Measurements from ENCODE around the gene RBM28.
"Not testable (repeated sequence)": the region's sequence is repeated elsewhere in the genome, so short reads cannot be mapped to it uniquely, and the experiment has no call there.

The RBM28 gene

DNA sequence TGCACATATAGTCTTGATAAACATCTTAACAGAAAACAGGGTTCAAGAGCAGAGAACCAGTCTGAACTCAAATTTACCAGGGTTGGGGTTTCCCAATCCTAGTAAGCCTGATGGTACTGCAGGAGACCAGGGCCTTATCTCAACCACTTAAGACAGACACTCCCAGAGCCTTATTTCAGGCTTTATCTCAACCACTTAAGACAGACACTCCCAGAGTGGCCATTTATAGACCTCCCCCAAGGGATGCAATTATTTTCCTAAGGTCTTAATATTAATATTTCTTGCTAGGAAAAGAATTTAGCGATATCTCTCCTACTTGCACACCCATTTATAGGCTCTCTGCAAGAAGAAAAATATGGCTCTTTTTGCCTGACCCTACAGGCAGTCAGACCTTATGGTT, 63.3 kb downstream of the RBM28 start:
- DNase-seq = not testable (repeated sequence)

DNA sequence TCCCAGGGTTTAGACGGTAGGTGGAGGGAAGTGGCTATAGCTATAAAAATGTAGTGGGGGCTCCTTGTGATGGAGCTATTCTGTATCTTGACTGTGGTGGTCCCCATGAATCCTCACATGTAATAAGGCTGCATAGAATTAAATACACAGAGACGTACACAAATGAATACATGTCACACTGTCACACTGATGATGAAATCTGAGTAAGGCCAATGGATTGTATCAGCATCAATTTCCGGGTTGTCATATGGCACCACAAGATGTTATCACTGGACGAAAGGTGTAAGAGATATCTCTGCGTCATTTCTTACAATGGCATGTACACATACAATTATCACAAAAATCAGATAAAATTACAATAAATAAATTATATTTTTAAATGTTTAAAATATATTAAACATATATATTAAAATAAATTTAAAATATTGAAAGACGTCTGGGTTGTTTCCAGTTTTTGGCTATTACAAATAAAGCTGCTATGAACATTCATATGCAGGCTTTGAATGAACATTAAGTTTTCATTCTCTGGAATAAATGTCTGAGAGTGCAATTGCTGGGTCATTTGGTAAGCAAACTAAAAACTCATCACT, 64.5 kb downstream of the RBM28 start:
- DNase-seq = no peak

DNA sequence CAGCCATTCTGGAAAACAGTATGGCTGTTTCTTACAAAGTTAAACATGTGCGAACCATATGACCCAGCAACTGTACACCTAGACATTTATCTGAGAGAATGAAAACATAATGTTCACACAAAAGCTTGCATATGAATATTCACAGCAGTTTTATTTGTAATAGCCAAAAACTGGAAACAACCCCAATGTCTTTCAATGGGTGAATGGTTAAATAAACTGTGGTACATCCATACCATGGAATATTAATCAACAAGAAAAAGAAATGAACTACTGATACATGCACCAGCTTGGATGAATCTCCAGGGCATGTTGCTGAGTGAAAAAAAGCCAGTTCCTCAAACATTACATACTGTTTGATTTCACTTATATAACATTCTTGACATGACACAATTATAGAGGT, 65.3 kb downstream of the RBM28 start:
- DNase-seq = no peak

DNA sequence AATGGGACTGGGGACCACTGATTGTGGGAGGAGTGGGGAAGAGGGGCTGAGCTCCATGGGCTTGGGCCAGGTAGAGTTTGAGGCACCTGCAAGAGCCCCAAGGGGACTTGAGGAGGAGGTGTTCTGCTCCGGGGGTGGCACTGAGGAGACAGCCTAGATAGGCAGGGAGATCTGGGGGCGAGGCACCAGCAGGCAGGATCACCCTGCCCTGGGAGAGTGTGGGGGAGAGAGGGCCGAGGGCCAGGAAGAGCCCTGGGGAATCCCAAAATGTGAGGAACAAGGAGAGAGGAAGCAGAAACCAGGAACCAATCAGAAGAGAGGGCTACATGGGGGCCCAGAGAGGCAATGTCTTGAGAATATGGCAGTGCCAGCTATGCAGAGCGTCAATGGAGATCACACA, 68.0 kb downstream of the RBM28 start:
- no peak for DNase-seq

DNA sequence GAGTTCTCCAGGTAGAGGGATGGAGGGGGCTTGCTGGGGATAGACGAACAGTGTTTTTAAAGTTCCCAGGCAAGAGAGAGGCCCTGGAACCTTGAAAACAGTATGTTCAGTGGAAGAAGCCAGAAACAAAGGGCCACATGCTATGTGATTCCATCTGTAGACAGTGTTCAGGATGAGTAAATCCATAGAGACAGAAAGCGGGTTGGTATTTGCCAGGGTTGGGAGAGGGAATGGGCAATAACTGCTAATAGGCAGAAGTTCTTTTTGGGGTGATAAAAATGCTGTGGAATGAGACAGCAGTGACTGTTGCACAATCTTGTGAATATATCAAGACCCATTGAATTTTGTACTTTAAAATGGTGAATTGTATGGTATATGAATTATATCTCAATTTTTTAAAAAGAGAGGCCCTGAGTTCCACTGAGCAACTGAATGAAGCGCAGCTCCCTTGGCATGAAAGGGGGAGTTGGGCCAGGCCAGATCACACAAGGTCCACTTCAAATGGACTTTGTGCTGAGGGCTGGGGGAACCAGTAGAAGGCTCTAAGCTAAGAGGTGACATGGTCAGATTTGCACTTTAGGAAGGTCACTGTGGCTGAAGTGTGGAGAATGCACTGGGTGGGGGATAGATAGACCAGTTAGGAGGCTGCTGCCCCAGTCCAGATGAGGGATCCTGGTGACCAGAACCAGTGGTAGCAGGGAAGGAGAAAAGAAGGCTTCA, 68.7 kb downstream of the RBM28 start:
- DNase-seq = no peak

DNA sequence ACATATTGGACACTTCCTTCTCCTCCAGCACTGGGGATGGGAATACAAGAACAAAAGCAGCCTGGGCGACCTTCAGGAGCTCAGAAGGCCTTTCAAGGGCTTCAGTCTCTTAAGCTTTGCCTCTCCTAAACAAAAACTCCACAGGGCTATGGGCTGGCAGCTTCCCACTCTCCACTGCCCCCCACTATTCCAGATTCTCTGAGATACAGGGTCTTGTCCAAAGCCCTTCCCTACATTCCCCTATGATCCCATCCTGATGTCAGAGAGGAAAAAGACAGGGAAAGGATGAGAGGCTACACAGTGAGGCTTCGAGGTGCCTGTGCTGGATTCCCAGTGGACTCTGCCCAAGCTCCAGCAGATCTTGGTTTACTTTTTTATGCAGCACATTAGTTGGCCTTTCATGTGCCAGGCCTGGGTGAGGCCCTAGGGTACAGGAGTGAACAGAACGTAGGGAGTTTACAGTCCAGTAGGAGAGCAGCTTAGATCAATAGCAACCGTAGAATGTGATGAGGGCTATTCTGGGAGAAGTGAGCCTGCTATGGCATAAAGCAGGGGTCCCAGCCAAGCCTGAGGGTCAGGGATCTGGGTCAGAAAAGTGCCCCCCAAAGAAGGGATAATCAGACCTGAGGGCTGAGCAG, 69.3 kb downstream of the RBM28 start:
- DNase-seq = no peak

DNA sequence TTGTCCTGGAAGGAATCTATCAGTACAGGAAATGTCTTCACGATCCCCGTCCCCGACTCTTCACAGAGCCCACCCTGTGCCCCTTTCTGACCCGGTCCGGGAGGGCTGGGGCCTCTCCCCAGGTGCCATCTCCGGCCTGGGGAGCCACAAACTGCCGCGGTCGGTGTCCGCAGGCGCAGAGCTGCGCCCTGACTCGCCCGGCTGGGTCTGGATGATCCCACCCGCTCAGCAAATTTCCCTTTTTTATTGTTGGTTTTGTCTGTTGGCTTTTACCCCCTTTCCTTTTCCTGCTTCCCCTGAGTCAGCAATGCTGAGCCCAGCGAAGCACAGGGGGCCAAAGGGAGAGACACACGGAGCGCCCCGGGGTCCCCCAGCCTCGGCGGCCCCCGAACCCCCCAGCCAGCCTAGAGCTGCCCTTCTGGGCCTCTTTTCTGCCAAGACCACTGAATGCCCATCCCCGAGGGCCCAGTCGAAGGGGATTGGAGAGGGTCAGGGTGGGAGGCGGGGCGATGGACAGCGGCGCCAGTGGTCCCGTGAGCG, 71.7 kb downstream of the RBM28 start:
- no peak for DNase-seq

DNA sequence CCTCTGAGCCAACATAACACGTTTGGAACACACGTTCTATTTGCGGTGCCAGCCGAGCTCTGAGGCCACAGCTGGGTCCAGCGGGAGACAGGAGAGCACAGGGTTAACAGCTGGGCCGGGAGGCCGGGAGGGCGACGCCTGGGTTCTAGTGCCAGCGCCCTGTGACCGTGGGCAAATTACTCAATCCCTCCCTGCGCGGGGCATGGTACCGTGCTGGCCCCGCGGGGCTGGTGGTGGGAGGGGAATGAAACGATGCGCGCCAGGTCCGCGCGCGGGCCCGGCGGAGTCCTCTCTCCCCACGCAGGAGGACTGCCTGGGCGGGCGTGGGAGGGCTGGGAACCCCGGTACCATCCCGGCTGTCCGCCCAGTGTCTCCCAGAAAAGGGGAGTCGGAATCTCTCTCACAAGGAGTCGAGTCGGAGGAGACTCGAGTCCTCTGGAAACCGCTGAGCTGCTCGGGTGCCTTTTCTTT, 72.2 kb downstream of the RBM28 start:
- no peak for DNase-seq

DNA sequence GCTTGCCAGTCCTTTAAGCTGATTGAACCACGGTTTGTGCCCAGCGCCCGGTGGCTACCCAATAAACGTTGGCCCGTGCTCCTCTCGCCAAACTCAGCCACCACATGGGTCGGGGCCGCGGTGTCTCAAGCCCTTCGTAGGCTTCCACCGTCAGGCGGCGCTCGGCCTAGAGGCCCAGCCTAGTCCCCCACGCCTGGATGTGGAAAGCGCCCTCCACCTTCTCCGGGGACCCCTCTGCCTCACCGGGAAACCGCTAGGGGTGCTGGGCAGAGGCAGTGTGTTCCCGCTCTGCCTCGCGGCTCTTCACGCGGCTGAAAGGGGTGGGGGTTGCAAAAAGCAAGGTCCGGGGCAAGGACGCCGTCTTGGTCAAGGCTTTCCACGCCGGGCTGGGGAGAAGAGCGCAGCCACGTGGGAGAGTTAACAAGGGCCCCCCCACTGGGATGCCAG, 72.9 kb downstream of the RBM28 start:
- no peak for DNase-seq

DNA sequence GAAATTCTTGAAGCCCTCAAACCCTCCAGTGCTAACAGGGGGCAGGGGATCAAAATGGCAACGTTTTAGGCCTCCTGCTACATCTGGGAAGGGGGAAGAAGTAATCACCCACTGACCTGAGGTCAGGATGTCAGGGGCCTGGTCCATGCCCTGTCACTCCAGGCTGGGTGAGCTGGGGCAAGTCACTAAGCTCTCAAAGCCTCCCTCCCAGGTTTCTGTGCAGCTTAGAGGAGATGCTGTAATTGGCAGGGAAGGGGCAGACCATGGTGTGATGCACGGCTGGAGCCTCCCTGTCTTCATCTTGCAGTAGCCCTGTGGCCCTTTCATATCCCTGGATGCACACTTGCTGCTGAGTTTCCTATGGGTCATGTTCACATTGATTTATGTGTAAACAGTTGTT, 75.5 kb downstream of the RBM28 start:
- no peak for DNase-seq

DNA sequence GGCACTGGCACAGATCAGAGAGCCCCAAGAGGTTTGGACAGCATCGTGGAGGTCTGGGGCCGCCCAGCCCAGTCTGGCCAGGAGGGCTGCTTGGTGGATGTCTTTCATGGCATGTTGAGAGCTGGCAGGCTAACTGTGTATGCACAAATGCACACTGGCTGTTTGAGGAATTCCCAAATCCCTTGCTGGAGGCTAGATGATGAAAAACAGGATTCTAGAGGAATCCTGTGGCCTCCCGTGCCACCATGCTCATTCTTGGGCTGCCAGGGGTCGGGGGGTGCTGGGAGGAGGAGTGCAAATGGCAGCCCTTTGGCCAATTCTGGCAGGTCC, 76.1 kb downstream of the RBM28 start:
- no peak for DNase-seq

DNA sequence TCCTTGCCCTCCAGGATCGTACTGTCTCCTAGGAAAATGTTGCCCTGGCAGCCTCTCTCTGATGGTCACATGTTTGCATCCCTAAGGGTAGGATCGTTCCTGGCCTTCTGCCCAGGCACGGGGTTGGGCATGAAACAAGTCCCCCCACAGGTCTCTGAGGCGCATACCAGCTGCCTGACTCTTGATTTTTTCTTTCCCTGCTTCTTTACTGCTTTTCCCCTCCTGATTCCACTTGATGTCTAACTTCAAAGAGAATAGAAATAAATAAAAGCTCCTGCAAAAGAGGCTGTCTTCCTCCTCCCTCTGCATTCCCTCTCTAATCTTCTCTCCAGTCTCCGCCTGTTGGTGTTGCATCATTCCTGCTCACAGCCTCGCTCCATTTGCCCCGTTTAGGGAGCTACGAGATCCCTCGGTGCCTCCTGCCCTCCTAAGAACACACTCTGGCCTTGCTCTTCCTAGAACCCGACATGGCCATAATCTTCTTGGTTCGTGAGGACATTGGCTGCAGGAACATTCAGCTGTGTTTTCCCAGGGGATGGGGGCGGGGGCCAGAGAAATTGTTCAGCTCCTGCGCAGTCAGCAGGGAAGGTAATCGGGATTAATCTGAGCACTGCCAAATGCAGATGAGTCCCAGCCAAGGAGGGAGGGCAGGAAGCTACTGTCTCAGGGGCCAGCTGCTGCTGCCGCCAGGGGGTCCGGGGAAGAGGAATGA, 76.7 kb downstream of the RBM28 start:
- DNase-seq = no peak

DNA sequence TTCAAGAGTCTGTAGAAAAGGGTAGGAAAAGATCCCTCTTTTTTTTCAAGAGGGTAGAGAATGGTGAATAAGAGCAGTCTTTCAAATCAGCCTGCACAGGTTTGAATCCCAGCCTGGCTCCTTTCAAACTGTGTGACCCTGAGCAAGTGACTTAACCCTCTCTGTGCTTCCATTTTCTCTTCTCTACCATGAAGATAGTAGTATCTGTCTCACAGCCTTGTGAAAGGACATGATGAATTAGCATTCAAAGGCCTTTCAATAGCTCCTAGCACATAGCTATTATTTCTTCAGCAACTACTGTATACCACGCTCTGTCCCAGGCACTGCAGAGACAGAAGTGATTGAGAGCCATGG, 77.2 kb downstream of the RBM28 start:
- DNase-seq = no peak

DNA sequence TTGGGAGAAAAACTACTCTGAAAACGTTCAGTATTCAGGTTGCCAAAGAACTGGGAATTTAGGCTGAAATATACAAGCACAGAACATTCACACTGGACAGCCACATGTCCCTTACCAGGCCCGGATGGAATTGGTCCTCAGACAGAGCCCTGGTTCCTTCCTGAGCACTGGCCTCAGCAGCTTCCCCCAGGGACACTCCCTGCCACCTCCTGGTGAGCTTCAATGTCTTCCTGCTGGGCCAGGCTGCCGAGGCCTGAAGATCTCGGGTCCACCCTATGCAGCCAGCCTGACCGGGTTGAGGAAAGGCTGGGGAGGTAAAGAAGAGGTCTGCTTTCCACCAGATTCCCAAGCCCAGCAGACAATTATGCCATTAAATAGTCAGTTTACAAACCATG, 77.8 kb downstream of the RBM28 start:
- DNase-seq = no peak

DNA sequence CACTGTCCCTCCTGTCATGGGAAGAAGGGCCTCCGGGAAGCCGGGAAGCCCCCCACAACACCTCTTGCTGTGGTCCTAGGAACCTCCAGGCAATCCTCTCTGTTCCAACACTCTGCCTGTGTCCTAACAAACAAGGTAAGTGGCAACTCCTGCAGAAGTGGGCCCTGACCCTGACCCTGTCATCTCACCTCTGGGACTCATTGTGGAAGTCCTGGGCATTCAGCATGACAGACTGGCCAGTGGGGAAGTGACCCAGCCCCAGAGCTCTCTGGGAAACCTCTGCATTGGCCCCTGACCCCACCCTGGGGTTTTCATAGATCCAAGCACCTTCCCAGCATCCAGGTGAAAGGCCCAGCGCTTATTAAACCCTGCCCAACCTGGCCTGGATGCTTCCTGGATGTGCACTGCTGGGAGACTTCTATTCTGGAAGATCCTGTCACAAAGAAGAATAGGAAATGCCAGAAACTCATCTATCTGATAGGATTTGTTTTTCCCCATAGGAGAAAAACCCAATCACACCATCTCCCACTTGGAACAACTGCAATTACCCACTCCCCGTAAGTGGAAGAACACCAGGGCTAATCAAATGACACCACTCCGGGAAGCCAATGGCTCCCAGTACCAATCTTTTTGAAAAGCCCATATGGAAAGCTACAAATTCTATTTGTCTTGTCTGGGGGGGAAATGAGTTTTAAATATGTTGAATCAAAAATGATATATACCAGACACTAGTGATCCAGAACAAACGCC, 78.4 kb downstream of the RBM28 start:
- DNase-seq = no peak

DNA sequence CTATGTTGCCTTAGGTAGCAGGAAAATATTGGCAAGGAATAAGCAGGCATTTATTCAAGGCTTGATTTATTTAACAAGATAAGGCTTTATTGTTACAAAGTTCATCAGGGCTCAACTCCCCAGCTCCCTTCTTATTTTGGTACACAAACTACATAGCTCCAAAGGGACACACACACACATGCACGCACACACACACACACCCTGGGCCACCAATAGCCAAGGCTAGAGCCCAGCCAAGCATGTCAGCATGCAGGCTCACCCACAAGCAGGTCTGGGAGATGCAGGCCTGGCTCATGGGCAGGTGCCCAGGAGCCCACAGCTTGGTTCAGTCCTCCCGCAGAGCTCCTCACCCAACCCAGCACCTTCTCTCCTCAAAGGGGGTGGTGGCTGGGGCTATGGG, 79.2 kb downstream of the RBM28 start:
- no peak for DNase-seq

DNA sequence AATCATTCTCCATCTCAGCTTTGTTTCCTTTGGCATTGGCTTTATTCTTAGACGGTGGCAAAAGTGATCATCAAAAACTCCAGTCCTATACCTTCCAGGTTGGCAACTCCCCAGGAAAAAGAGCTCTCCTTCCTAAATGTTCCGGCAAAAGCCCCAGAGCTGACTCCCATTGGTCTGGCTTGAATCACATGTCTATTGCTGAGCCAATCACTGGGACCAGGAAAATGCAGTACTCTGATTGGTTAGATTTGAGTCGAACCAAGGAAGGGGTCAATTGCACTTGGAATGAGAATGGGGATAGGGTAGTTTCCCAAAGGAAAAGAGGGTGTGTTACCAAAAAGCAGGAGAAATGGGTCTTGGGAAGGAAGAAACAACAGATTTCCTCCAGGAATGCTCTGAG, 80.3 kb downstream of the RBM28 start:
- no peak for DNase-seq

DNA sequence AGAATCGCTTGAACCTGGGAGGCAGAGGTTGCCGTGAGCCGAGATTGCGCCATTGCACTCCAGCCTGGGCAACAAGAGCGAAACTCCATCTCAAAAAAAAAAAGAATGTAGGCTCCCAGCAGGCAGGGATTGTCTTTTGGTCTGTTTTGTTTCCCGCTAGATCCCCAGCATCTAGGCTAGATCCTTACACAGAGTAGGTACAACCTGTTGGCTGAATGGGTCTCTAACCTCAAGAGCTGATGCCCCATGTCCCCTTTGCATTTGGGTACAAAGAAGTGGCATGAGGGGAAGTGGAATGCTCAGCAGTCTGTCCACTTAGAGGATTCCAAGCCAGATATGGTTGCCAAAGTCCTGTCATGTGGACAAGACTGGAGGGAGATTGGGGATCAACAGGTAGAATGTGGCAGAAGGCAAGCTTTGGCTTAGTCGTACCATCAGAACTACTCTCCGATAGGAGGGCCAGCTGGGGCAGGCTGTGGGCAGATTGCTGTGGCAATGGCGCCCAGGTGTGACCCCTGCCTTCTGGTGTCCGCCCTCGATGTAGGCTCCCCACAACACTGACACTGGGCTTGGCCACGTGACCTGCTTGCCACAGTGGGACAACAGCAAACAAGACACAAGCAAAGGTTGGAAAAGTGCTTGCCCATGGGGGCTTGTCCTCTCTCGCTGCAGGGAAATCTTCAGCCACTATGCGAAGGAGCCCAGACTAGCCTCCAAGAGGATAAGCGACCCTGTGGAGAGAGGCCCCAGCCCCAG, 81.3 kb downstream of the RBM28 start:
- no peak for DNase-seq

DNA sequence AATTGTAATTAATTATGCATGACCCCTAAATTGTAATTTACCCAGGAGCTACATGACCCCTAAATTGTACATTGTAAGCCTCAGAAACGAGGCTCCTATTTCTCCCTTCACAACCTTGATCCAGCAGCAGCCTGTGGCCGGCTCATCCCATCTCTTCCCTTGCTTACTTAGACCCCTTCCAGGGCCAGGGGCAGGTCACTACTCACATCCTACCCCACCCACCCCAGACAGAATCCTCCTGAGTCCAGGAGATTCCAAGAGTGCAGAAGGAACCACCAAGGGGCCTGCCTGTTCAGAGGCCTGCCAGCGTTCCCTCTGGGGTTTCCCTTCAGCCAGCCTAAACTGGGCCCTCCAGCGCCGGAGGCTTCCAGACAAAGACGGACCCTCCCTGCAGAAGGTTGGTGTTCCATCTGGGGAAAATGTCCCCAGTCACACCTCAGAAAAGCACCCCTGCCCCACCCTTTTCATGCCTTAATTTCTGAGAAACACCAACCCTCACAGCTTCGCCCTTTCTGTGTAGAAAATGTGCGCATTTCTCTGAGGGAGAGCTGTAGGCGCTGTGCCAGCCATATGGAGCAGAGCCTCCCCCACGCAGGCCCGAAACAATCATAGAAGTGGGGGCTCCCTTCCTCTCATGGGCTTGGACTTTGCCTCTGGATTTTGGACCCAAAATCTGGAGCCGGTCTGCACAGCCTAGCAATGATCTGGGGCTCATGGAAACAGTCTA, 83.5 kb downstream of the RBM28 start:
- no peak for DNase-seq

DNA sequence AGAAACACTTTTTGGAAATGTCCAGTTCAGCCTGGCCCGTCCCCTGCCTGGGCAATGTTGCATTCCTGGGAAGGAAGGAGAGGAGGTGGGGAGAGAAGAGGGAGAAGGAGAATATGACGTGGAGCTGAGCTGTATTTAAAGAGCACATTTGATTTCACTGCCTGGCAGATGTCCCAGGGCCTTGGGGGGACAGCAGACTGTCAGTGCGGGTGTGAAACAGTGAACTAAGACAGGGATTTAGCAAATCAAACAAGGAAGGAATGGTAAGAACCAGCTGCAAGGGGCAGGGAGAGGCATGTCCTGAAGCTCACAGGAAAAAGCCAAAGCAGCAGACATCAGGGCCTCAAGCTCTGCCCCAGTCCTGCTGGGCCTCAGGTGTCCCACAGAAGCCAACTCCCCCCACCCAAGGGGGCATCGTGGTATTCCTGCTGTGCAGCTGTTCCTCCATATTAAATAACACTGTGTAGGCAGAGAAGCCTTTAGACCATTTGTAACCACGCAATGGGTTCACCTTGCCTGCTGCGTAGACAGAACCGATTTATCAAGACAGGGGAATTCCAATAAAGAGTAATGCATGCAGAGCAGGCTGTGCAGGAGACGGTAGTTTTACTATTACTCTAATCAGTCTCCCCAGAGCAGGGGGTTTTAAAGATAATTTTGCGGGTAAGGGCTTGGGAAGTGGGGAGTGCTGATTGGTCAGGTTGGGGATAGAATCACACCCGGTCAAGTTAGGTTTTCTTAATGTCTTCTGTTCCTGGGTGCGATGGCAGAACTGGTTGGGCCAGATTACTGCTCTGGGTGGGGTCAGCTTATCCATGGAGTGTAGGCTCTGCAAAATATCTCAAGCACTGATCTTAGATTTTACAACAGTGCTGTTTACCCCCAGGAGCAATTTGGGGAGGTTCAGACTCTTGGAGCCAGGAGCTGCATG, 84.3 kb downstream of the RBM28 start:
- no peak for DNase-seq
